HG03097 (cell line): ENCODE measurements around the gene NEURL1B.

ENCODE experiments used
- ATAC-seq: cut with Tn5 transposase; IDR thresholded peaks from one replicate; pipeline ENCODE4 v1.9.1; 2021; ENCODE audit not compliant: unreplicated experiment, low FRiP score

The NEURL1B gene

GRCh38 chr5:172633403-172633970, 7.6 kb upstream of the NEURL1B start:
- no peak for ATAC-seq

GRCh38 chr5:172634106-172634899, 6.8 kb upstream of the NEURL1B start:
- ATAC-seq: no peak

GRCh38 chr5:172635038-172635437, 6.0 kb upstream of the NEURL1B start:
- ATAC-seq: no peak

GRCh38 chr5:172636279-172637050, 4.6 kb upstream of the NEURL1B start:
- no peak for ATAC-seq

GRCh38 chr5:172637110-172637580, 3.9 kb upstream of the NEURL1B start:
- ATAC-seq: no peak

- ATAC-seq: no peak
Measured at GRCh38 chr5:172637740-172638139, 3.3 kb upstream of the NEURL1B start.

GRCh38 chr5:172638209-172638768, 2.8 kb upstream of the NEURL1B start:
- no peak for ATAC-seq

- ATAC-seq: no peak
Measured at GRCh38 chr5:172640139-172640538, 924 bp upstream of the NEURL1B start.

- no peak for ATAC-seq
Measured at GRCh38 chr5:172641359-172642050, 442 bp downstream of the NEURL1B start.

GRCh38 chr5:172642051-172642409, 967 bp downstream of the NEURL1B start:
- no peak for ATAC-seq

- no peak for ATAC-seq
Measured at GRCh38 chr5:172642486-172642885, 1.4 kb downstream of the NEURL1B start.

GRCh38 chr5:172642926-172643871, 2.1 kb downstream of the NEURL1B start:
- ATAC-seq: no peak

- no peak for ATAC-seq
Measured at GRCh38 chr5:172644266-172644665, 3.2 kb downstream of the NEURL1B start.

- ATAC-seq: no peak
Measured at GRCh38 chr5:172644711-172645110, 3.6 kb downstream of the NEURL1B start.

GRCh38 chr5:172645271-172646055, 4.4 kb downstream of the NEURL1B start:
- ATAC-seq: no peak

- no peak for ATAC-seq
Measured at GRCh38 chr5:172646716-172647285, 5.7 kb downstream of the NEURL1B start.

- no peak for ATAC-seq
Measured at GRCh38 chr5:172647352-172648012, 6.4 kb downstream of the NEURL1B start.

- no peak for ATAC-seq
Measured at GRCh38 chr5:172648013-172648381, 6.9 kb downstream of the NEURL1B start.
